Measurements from ENCODE around the gene ZNF513.
"Not testable (repeated sequence)": the region's sequence is repeated elsewhere in the genome, so short reads cannot be mapped to it uniquely, and the experiment has no call there.

The ZNF513 gene

GRCh38 chr2:27356056-27356381, 24.5 kb downstream of the ZNF513 start:
- DNase-seq (ENCODE audit: low read depth) = no peak

GRCh38 chr2:27354597-27354927, 26.0 kb downstream of the ZNF513 start:
- no peak for DNase-seq (ENCODE audit: low read depth)

GRCh38 chr2:27353762-27354596, 26.6 kb downstream of the ZNF513 start:
- DNase-seq (ENCODE audit: low read depth) = no peak

GRCh38 chr2:27353386-27353761, 27.2 kb downstream of the ZNF513 start:
- DNase-seq (ENCODE audit: low read depth) = not testable (repeated sequence)

GRCh38 chr2:27351802-27352598, 28.5 kb downstream of the ZNF513 start:
- DNase-seq (ENCODE audit: low read depth) = no peak

- DNase-seq (ENCODE audit: low read depth) = no peak
These were observed 30.3 kb downstream of the ZNF513 start for GRCh38 chr2:27350106-27350693.

- no peak for DNase-seq (ENCODE audit: low read depth)
These were observed 32.9 kb downstream of the ZNF513 start for GRCh38 chr2:27347641-27348040.

- DNase-seq (ENCODE audit: low read depth) = no peak
These were observed 44.4 kb downstream of the ZNF513 start for GRCh38 chr2:27336173-27336572.

GRCh38 chr2:27335311-27335710, 45.2 kb downstream of the ZNF513 start:
- no peak for DNase-seq (ENCODE audit: low read depth)

Data from stimulated activated CD8-positive, alpha-beta memory T cell treated with anti-CD3 and anti-CD28 coated beads, Interleukin-15, amount 100 ng/mL, for 1 hour (primary cell).